NCI-H2107 treated with DMSO at 0.1 percent for 48 hours (cell line): ENCODE measurements around the gene ZFP28.

Source experiments
- DNase-seq: peaks from one replicate; lab custom pipeline; 2025; ENCODE audit not compliant: unreplicated experiment; lab: John Stamatoyannopoulos, UW

ZFP28 gene

GRCh38 chr19:56595548-56595899 lies 56.8 kb downstream of the ZFP28 start:
- DNase-seq = no peak

- no peak for DNase-seq
Observed at GRCh38 chr19:56596676-56597075, 57.9 kb downstream of the ZFP28 start.

- DNase-seq = no peak
Observed at GRCh38 chr19:56597696-56598095, 58.9 kb downstream of the ZFP28 start.

- no peak for DNase-seq
Observed at GRCh38 chr19:56601375-56601774, 62.6 kb downstream of the ZFP28 start.

GRCh38 chr19:56603829-56604228 lies 65.1 kb downstream of the ZFP28 start:
- no peak for DNase-seq
